K562 (cell line): Measurements from ENCODE around the gene RPL26. TPM values are rescaled to one million over a fixed set of nuclear protein-coding genes. Genes with fewer than 3 reads are reported as not detected.
"Not testable (repeated sequence)": the region's sequence is repeated elsewhere in the genome, so short reads cannot be mapped to it uniquely, and the experiment has no call there.

Experiments used
- ATAC-seq: fragments of 200-7000 bp; cut with Tn5 transposase; 3 replicates; pipeline ENCODE4 v1.9.1; 2020; ENCODE audit warnings: moderate library complexity
- BruUV-seq: library from RNA; stranded (reverse); fragments of 400-500 nt; replicated peaks from 2 replicates; lab custom pipeline; 2021; lab: Mats Ljungman, UMichigan
- CTCF ChIA-PET: fragments of 300-600 bp; formaldehyde crosslinking; extraction: SDS; loops from one replicate; lab custom pipeline; 2021; ENCODE audit warnings: low intra/inter-chr PET ratio; lab: Yijun Ruan, JAX
- POLR2A ChIA-PET: fragments of 300-600, 350-650 bp; sonication (Branson Sonifier 250); formaldehyde crosslinking; extraction: SDS; loops from one replicate; lab custom pipeline; 2021; ENCODE audit warnings: antibody characterized with exemption, inconsistent platforms; lab: Yijun Ruan, JAX
- DNase-seq, 4 experiments: peaks; one replicate each; pipeline versions ENCODE4 v3.0.0 to v3.0.0-alpha.2; 2011 to 2018; ENCODE audit warnings: low spot score in 3 of 4, mixed read lengths in 3 of 4; ENCODE audit errors: extremely low read depth in 1 of 4
- FAIRE-seq: peaks from 2 replicates; lab custom pipeline; 2011; peaks lifted over from hg19 to GRCh38; lab: Jason Lieb, UNC
- H2AFZ ChIP-seq: 2 replicates; pipeline ENCODE4 v1.6.0; 2011; ENCODE audit warnings: low read depth, low read length, control low read depth, inconsistent platforms
- H3K27ac ChIP-seq: fragments of 200-600 bp; 3 replicates; pipeline ENCODE4 v1.8.0; 2011; ENCODE audit warnings: low read depth, mild to moderate bottlenecking, control low read depth, inconsistent platforms, low read length, moderate library complexity, mixed read lengths; ENCODE audit errors: extremely low read depth
- H3K27me3 ChIP-seq, 2 experiments: fragments of 300-600 bp in 1 of 2; 2 replicates in 1 of 2; 3 replicates in 1 of 2; pipeline versions ENCODE4 v1.6.0 to v1.8.0; 2011; ENCODE audit warnings: inconsistent platforms in 2 of 2, low read length in 2 of 2, mild to moderate bottlenecking in 1 of 2, mixed read lengths in 1 of 2, moderate library complexity in 1 of 2; ENCODE audit not compliant: control insufficient read depth in 2 of 2, insufficient read depth in 2 of 2
- H3K36me3 ChIP-seq: fragments of 300-600 bp; 3 replicates; pipeline ENCODE4 v1.8.0; 2011; ENCODE audit warnings: mild to moderate bottlenecking, low read length, inconsistent platforms; ENCODE audit not compliant: control insufficient read depth, insufficient read depth
- H3K4me1 ChIP-seq, 2 experiments: fragments of 200-600 bp in 1 of 2; replicated peaks in 1 of 2; 2 replicates in 1 of 2; 3 replicates in 1 of 2; pipeline versions ENCODE4 v1.5.1 to v1.8.0; 2011; ENCODE audit warnings: inconsistent platforms in 2 of 2, low read length in 2 of 2, mild to moderate bottlenecking in 1 of 2, mixed read lengths in 1 of 2, moderate library complexity in 1 of 2; ENCODE audit not compliant: control insufficient read depth in 2 of 2, insufficient read depth in 2 of 2
- H3K4me2 ChIP-seq: 2 replicates; pipeline ENCODE4 v1.6.1; 2011; ENCODE audit warnings: low read length, control low read depth, inconsistent platforms, mixed read lengths; ENCODE audit not compliant: insufficient read depth
- H3K4me3 ChIP-seq: fragments of 200-600 bp; sonication (generic), shearing (Covaris generic); 2 replicates; pipeline ENCODE4 v1.5.1; 2016; ENCODE audit warnings: control low read depth, inconsistent platforms
- H3K79me2 ChIP-seq: fragments of 200-600 bp; 3 replicates; pipeline ENCODE4 v1.8.0; 2011; ENCODE audit warnings: low read length, inconsistent platforms; ENCODE audit not compliant: control insufficient read depth, insufficient read depth
- H3K9ac ChIP-seq, 2 experiments: 2 replicates each; pipeline versions ENCODE4 v1.6.0 to v1.6.1; 2011; ENCODE audit warnings: low read depth in 2 of 2, low read length in 2 of 2, control low read depth in 1 of 2, inconsistent platforms in 1 of 2, mild to moderate bottlenecking in 1 of 2, mixed read lengths in 1 of 2; ENCODE audit not compliant: insufficient read depth in 1 of 2
- H3K9me1 ChIP-seq: one replicate; pipeline ENCODE4 v1.6.0; 2011; ENCODE audit warnings: inconsistent platforms, mild to moderate bottlenecking, low read length, moderate library complexity; ENCODE audit not compliant: control insufficient read depth, insufficient read depth
- H3K9me3 ChIP-seq: replicated peaks from 2 replicates; pipeline ENCODE4 v1.5.1; 2011; ENCODE audit warnings: low read depth, low read length, inconsistent platforms; ENCODE audit not compliant: control insufficient read depth, insufficient read depth
- H4K20me1 ChIP-seq: replicated peaks from 2 replicates; pipeline ENCODE4 v1.6.1; 2011; ENCODE audit warnings: low read length, inconsistent platforms, mixed read lengths; ENCODE audit not compliant: control insufficient read depth, insufficient read depth
- ARNT ChIP-seq, 2 experiments: fragments of 450-650 bp; IDR thresholded peaks; 2 replicates each; pipeline ENCODE4 v1.6.1; 2016; ENCODE audit warnings: mild to moderate bottlenecking in 1 of 2
- CCNT2 ChIP-seq: IDR thresholded peaks from 2 replicates; pipeline ENCODE4 v1.6.1; 2011; ENCODE audit warnings: borderline replicate concordance, low read depth, mild to moderate bottlenecking, moderate library complexity, mixed read lengths, low read length; ENCODE audit not compliant: insufficient read length; ENCODE audit errors: extremely low read depth
- E2F4 ChIP-seq: sonication (generic); formaldehyde crosslinking; IDR thresholded peaks from 2 replicates; pipeline ENCODE4 v1.8.0; 2022; ENCODE audit warnings: mild to moderate bottlenecking, low read depth, missing genetic modification reagents
- ZNF561 ChIP-seq: fragments of 450-650 bp; formaldehyde crosslinking; conservative IDR thresholded peaks from 2 replicates; pipeline ENCODE4 v1.4.0; 2020; ENCODE audit warnings: mild to moderate bottlenecking, moderate library complexity
- WGBS: fragments of 100-300 bp; shearing (Covaris generic); methylation state at CpG from one replicate; pipeline ENCODE4 v1.1.6; 2016; ENCODE audit warnings: low coverage, mixed read lengths; ENCODE audit not compliant: insufficient coverage; ENCODE audit errors: missing lambda C conversion rate; 5-methylcytosine and 5-hydroxymethylcytosine counted together
- in situ Hi-C: fragments of 300-500 bp; cut with MboI; formaldehyde crosslinking; loops from 4 replicates; pipeline ENCODE4 v1.15.0; 2018; ENCODE audit warnings: inconsistent platforms, mixed read lengths
- intact Hi-C: fragments of 100-400 bp; cut with micrococcal nuclease; formaldehyde crosslinking; loops from 2 replicates; pipeline ENCODE4 v1.14.2; 2022
- polyA plus RNA-seq, 8 experiments: library from polyadenylated mRNA; depleted of rRNA in 4 of 8; stranded (reverse) in 5 of 8; unstranded in 3 of 8; fragments of >200 nt; fragmentation: Nextera tagmentation in 2 of 8; fragmentation: Illumina TruSeq in 1 of 8; extraction: Ambion mirVana in 2 of 8; extraction: Trizol in 1 of 8; gene quantifications; 2 replicates each; pipeline versions ENCODE4 v1.2.1 to v1.2.3, GENCODE V29; 2011 to 2014; ENCODE audit warnings: inconsistent platforms in 1 of 8, missing spikeins in 1 of 8
- total RNA-seq, 7 experiments: library from RNA; depleted of rRNA in 6 of 7; stranded (reverse); fragments of >200 nt in 6 of 7; fragmentation: Illumina TruSeq in 2 of 7; extraction: Trizol in 2 of 7; gene quantifications; 2 replicates each; pipeline versions ENCODE4 v1.2.1 to v1.2.3, GENCODE V29; 2011 to 2021; ENCODE audit warnings: low replicate concordance in 1 of 7
- TF ChIP-seq, protein P1 (sequence below): fragments of 250-450 bp; sonication (Bioruptor Pico); IDR thresholded peaks from 2 replicates; pipeline ENCODE4 v1.5.0; 2021

RPL26 gene
- total and polyA plus RNA-seq, 9 of the 15 experiments (the other 6 are each of a cell fraction or from before 2014, with no cell fraction given): 1,474 to 4,074 (median 2,904) TPM

DNA sequence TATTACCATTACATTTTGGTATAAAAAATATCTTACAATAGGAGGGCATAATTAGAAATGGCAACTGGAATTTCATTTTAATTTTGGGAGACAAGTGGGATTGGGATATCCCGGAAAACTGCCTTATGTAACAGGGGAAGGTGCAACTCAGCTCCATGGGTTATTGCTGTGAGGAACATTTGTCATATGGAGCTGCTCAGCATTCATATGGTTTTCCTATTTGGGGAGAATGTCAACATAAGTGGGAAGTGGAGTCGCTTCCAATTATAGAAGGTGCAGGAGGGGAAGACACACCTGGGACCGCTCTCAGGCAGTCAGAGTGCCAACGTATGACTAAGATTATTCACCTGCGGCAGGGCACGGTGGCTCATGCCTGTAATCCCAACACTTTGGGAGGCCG, 32.7 kb downstream of the RPL26 start (continued):
- TF ChIP-seq E2F4 (CRISPR knock-in tag) (no peak), ARNT (IDR thresholded peaks at IDR 0.05) (no peak), ZNF561 (CRISPR knock-in tag) (no peak), CCNT2 (no peak)
- TF ChIP-seq, protein P1, sequence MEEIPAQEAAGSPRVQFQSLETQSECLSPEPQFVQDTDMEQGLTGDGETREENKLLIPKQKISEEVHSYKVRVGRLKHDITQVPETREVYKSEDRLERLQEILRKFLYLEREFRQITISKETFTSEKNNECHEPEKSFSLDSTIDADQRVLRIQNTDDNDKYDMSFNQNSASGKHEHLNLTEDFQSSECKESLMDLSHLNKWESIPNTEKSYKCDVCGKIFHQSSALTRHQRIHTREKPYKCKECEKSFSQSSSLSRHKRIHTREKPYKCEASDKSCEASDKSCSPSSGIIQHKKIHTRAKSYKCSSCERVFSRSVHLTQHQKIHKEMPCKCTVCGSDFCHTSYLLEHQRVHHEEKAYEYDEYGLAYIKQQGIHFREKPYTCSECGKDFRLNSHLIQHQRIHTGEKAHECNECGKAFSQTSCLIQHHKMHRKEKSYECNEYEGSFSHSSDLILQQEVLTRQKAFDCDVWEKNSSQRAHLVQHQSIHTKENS: no peak

GRCh38 chr17:8347001-8347400, 36.0 kb downstream of the RPL26 start:
- 80% methylated on average over 1 of the region's 25 CpGs for WGBS
- H3K79me2 ChIP-seq, H3K36me3 ChIP-seq, ATAC-seq, H3K4me1 ChIP-seq, H3K9me3 ChIP-seq, H3K4me3 ChIP-seq, H3K27me3 ChIP-seq, DNase-seq, H3K9ac ChIP-seq, in situ Hi-C loops, FAIRE-seq, H3K9me1 ChIP-seq, H2AFZ ChIP-seq, H3K4me2 ChIP-seq, H4K20me1 ChIP-seq, H3K27ac ChIP-seq, intact Hi-C loops, BruUV-seq, CTCF ChIA-PET: not testable (repeated sequence)
- POLR2A ChIA-PET: interaction anchor here (1.0 to 1.6 kb wide), 2 partner anchors 9 to 174 kb away, joined by 3 to 4 read pairs; no protein-coding TSS in a partner anchor
